G401 (cell line): ENCODE results near the gene ASCL2. TPM values are rescaled to one million over a fixed set of nuclear protein-coding genes. Genes with fewer than 3 reads are reported as not detected.
A peak's percentile ranks its signal among the peaks of the same experiment; 100 is the strongest.
"Not testable (repeated sequence)": the region's sequence is repeated elsewhere in the genome, so short reads cannot be mapped to it uniquely, and the experiment has no call there.

Experiments used
- DNase-seq: peaks from one replicate; pipeline ENCODE4 v3.0.0-alpha.2; 2015; ENCODE audit warnings: low spot score
- in situ Hi-C: cut with HindIII; loops from 2 replicates; pipeline ENCODE4 v1.10.0; 2016; ENCODE audit warnings: low sequenced_read_pairs, mixed read lengths
- total RNA-seq: library from RNA; depleted of rRNA; stranded (reverse); fragments of >200 nt; shearing (Covaris generic); gene quantifications from 2 replicates; pipeline ENCODE4 v1.2.3, GENCODE V29; 2014

ASCL2 gene
- total RNA-seq, 1 experiment from 2014 or later, result not detected

- in situ Hi-C loops, result no loop called here
- no peak for DNase-seq
Observed at GRCh38 chr11:2300290-2300935, 30.0 kb upstream of the ASCL2 start.

- no peak for DNase-seq
- in situ Hi-C loops, result no loop called here
Observed at GRCh38 chr11:2299773-2300172, 29.4 kb upstream of the ASCL2 start.

GRCh38 chr11:2298795-2299761, 28.7 kb upstream of the ASCL2 start:
- DNase-seq, result peak; percentile 10
- in situ Hi-C loops, result no loop called here

- in situ Hi-C loops, result no loop called here
Observed at GRCh38 chr11:2298131-2298794, 27.9 kb upstream of the ASCL2 start.

GRCh38 chr11:2297623-2298030, 27.2 kb upstream of the ASCL2 start:
- in situ Hi-C loops, result no loop called here
- DNase-seq, result no peak

More at GRCh38 chr11:2298131-2298794, 27.9 kb upstream of the ASCL2 start:
- DNase-seq, result no peak

GRCh38 chr11:2296913-2297622, 26.7 kb upstream of the ASCL2 start:
- in situ Hi-C loops, result no loop called here
- DNase-seq, result no peak

GRCh38 chr11:2295971-2296912, 25.9 kb upstream of the ASCL2 start:
- no peak for DNase-seq
- in situ Hi-C loops, result no loop called here

GRCh38 chr11:2294926-2295290, 24.5 kb upstream of the ASCL2 start:
- in situ Hi-C loops, result no loop called here
- no peak for DNase-seq

GRCh38 chr11:2293984-2294925, 23.9 kb upstream of the ASCL2 start:
- no peak for DNase-seq
- in situ Hi-C loops, result no loop called here

- in situ Hi-C loops, result no loop called here
- no peak for DNase-seq
Observed at GRCh38 chr11:2293531-2293971, 23.2 kb upstream of the ASCL2 start.

GRCh38 chr11:2290351-2290841, 20.0 kb upstream of the ASCL2 start:
- DNase-seq, result no peak
- in situ Hi-C loops, result no loop called here

- in situ Hi-C loops, result no loop called here
- DNase-seq, result no peak
Observed at GRCh38 chr11:2289859-2290258, 19.5 kb upstream of the ASCL2 start.

- in situ Hi-C loops, result no loop called here
- no peak for DNase-seq
Observed at GRCh38 chr11:2289350-2289749, 19.0 kb upstream of the ASCL2 start.

- in situ Hi-C loops, result no loop called here
- DNase-seq, result no peak
Observed at GRCh38 chr11:2287091-2287490, 16.7 kb upstream of the ASCL2 start.

- DNase-seq, in situ Hi-C loops: not testable (repeated sequence)
Observed at GRCh38 chr11:2286350-2286749, 16.0 kb upstream of the ASCL2 start.

GRCh38 chr11:2280208-2280607, 9.8 kb upstream of the ASCL2 start:
- in situ Hi-C loops, result no loop called here
- no peak for DNase-seq

- no peak for DNase-seq
- in situ Hi-C loops, result no loop called here
Observed at GRCh38 chr11:2277933-2278523, 7.6 kb upstream of the ASCL2 start.
